ENCODE data around the gene RDH16.
"Not testable (repeated sequence)": the region's sequence is repeated elsewhere in the genome, so short reads cannot be mapped to it uniquely, and the experiment has no call there.

The RDH16 gene

DNA sequence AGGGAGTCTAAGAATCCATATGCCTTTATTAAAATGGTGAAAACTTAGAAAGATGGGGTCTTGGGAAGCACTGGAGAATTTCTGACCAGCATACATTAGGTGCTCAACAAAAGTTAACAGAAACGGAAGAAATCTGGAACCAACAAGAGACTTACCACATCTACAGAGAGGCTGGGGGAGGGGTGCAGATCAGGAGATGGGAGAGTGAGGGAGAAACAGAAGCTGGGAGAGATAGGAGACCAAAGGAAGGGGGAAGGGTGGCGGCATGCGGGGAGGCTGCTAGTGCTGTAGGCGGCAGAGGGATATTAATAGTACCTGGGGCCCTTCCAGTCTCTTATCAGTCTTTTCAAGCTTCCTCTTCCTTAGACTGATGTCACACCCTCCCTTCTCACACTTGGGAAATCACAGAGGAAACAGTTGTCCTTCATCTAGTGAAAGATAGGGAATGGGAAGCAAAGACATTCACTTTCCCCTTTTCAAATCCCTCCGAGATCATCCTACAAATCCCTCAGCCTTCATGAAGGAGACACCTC lies 30.9 kb upstream of the RDH16 start:
- DNase-seq, result no peak

DNA sequence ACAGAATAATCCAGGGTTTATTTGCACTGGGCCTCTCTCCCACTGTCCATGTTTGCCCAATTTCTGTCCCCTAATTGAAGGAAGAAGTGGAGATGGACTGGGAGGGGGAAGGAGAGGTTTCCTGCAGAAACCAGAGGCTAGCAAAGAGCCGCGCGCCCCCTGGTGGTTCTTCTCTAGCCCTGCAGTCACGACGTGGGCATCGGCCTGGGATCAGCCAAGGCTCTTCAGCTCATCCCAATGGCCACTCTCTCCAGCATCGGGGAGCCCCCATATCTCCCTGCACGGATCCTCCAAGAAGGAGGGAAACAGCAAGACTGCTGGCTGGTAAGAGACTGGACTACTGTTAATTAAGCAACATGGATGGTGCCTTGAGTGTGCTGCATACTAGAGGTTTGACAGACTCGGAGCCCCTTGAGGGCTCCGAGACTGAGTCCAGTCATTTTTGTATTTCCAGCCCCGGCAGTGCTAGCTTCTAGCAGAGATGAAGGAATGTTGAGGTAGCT lies 30.2 kb upstream of the RDH16 start:
- DNase-seq, result peak; percentile 38

DNA sequence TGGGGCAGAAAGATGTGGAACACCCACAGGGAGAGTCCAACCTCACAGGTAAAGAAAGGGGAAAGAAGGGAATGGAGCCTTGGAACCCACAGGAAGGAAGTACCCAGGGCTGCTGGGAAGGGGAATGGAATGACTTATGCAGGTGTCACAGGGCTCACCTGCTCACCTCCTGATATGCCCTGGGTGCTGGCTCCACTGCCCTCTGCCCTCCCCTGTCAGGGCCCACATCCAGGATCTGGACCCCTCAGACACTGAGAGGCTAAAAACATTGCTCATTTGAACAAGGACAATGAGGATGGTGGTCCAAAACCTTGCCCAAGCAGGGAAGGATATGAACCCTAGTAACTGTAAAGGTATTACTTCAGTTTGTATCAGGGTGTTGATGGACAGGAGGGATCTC lies 29.6 kb upstream of the RDH16 start:
- no peak for DNase-seq

DNA sequence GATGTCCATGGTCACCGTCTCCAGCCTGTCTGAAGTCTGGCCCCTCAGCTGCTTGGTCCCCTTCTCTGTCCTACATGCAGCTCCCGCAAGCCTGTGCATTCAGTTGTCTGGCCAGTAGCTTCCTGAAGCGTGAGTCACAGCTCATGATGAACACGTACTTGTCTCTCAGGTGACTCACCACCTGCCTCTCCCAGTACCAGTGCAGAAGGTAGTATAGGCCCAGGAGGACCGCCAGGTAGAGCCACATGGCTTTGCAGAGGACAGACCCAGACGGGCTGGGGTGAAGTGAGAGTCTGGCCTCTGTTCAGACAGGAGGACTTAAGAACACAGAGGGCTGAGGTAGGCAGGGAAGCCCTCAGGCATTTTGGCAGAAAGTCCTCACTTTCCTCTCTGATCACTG lies 28.3 kb upstream of the RDH16 start:
- not testable (repeated sequence) for DNase-seq

DNA sequence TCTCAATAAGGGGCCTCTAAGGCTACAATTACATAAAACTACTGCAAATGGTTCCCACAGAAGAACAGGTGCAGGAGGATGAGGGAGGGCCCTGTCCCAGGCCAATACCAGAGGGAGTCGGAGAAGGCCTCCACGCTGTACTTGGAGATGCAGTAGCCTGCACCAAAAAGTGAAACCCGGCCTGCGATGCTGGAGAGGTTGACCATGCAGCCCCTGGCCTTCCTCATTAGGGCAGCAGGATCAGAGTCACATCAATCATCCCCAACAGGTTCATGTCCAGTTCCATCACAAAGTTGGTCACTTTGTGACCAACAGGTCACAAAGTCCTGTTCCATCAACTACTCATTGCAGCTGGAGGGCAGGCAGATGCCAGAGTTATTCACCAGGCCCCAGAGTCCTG lies 26.0 kb upstream of the RDH16 start:
- DNase-seq, result no peak

DNA sequence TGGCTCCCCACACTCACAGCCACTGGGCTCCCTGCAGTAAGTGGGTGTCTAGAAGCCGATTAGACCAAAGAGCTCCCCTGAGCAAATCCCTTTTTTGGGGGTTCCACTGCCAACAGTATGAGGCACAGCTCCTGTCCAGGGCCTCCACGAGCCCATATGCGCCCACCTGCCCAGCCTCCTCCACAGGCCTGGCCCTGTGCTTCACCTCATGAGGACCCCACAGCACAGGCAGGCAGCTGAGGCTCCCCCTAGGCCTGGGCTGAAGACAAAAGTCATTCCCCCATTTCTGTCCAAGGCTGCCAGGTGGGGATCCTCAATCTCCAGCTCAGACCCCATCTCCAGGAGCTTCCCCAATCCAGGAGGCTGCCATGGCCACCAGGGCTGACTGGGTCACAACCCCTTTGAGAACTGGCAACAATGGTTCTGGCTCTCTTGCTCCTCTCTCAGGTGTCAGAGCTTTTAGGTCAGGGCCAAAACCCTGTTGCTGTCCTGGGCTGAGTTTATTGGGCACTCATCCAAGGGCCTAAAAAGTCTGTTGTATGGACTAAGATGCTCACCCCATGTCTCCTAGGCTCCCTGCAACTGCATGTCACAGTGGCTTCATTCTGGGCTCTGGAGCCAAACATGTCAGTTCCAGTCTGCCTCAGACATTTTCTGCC lies 25.3 kb upstream of the RDH16 start:
- DNase-seq, result not testable (repeated sequence)

DNA sequence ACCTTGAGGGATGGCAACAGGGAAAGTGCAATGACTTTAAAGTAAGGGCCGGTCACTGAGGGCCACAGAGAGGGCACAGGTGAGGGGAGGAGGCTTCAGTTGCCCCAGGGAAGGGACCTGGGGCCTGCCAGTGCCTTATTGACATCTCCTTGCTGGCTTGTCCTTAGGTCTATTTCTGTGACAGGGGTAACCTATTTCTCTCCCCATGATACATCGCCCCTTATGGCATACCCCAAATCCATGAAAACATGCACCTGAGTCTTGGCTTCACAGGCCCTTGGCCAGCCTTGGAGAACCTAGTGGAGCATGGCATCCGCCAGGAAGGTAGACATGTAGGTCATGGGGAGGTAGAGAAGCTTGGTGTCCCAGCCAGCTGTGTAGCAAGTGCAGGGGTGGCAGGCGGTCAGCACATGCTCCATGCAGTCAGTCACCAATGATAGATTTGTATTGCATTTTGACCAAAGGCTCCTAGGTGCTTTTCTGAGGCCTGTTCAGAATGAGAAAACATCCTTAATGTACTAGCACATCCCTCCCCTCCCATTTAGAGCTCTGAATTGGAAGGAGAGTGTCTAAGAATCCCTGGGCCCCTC lies 23.6 kb upstream of the RDH16 start:
- no peak for DNase-seq

DNA sequence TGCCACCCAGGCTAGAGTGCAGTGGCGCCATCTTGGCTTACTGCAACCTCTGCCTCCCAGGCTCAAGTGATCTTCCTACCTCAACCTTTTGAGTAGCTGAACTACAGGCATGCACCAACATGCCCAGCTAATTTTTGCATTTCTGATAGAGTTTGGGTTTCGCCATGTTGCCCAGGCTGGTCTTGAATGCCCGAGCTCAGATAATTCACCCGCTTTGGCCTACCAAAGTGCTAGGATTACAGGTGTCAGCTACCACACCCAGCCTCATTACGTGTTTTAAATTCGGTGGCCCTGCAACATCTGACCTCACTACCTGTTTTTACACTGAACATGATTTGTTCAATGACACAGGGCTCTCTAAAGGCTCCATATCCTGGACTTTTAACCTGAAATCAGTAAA lies 22.9 kb upstream of the RDH16 start:
- DNase-seq, result no peak

DNA sequence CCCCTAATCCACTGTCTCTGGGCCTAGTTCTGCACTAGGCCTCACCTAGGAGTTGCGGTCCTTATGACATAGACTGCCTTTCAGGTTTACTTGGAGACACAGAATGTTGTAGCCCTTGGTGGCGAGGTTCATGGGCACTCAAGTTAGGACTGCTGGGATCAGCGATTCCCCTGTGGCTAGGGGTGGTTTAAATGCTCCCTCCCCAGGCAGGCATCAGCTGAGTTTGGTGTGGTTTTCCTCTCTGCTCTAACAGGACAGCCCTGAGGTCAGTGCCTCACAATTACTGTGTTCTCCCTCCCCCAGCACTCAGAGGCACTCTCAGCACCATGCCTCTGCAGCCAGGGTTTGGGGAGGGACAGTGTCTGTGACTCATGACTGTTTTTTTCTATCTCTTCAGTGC lies 22.2 kb upstream of the RDH16 start:
- DNase-seq, result no peak

DNA sequence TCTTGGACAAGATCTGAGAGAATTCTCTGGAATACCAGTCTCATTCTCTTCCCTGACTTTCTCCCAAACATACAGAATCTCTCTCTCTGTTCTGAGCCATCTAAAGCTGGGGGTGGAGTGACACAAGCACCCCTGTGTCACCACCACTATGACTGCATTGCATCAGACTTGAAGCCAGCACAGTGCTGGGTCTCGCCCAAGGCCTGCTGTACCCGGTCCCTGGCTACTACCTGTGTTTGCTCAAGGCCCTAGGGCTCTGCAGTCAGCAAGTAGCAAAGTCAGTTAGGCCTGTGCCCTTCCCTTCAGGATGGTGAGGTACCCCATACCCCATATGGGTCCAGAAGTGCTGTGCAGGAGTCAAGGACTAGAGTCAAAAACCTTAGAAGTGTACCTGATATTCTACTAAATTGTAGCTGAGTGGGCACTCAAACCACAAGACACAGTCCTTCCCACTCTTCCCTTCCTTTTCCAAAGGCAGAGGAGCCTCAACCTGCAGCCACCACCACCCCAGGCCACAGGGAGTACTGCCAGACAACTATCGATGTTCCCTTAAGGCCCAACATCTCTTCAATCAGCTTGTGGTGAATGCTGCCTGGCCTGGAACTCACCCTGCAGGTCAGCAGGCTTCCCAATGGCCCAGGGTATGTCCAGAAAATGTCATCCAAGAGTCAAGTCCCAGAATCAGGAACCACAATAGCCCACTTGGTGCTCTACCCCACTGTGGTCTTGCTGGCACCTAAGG lies 21.2 kb upstream of the RDH16 start:
- DNase-seq, result no peak

DNA sequence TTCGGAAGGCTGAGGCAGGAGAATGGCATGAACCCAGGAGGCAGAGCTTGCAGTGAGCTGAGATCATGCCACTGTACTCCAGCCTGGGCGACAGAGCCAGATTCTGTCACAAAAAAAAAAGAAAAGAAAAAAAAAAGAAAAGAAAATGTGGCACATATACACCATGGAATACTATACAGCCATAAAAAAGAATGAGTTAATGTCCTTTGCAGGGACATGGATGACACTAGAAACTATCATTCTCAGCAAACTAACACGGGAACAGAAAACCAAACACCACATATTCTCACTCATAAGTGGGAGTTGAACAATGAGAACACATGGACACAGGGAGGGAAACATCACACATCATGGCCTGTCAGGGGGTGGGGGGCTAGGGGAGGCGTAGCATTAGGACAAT lies 20.0 kb upstream of the RDH16 start:
- DNase-seq, result not testable (repeated sequence)

DNA sequence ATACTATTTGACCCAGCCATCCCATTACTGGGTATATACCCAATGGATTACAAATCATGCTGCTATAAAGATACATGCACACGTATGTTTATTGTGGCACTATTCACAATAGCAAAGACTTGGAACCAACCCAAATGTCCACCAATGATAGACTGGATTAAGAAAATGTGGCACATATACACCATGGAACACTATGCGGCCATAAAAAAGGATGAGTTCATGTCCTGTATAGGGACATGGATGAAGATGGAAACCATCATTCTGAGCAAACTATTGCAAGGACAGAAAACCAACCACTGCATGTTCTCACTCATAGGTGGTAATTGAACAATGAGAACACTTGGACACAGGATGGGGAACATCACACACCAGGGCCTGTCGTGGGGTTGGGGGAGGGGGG lies 16.8 kb upstream of the RDH16 start:
- not testable (repeated sequence) for DNase-seq

DNA sequence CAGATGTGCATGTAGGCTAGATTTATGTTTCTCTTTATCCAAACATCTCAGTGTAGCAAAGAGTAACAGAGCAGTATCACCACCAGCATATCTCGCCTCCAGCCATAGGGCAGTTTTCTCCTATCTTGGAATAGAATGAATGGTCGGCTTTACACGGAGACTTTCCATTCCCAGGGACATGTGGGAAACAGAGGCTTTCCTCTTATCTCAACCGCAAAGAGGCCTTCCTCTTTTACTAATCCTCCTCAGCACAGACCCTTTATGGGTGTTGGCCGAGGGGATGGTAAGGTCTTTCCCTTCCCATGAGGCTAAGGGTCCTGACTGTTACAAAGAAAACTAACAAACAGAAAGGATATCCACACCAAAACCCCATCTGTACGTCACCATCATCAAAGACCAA lies 11.5 kb upstream of the RDH16 start:
- not testable (repeated sequence) for DNase-seq

DNA sequence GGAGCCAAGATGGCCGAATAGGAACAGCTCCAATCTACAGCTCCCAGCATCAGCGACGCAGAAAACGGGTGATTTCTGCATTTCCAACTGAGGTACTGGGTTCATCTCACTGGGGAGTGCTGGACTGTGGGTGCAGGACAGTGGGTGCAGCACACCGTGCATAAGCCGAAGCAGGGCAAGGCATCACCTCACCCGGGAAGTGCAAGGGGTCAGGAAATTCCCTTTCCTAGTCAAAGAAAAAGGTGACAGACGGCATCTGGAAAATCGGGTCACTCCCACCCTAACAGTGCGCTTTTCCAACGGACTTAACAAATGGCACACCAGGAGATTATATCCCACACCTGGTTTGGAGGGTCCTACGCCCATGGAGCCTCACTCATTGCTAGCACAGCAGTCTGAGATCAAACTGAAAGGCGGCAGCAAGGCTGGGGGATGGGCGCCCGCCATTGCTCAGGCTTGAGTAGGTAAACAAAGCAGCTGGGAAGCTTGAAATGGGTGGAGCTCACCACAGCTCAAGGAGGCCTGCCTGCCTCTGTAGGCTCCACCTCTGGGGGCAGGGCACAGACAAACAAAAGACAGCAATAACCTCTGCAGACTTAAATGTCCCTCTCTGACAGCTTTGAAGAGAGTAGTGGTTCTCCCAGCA lies 8.7 kb upstream of the RDH16 start:
- not testable (repeated sequence) for DNase-seq

DNA sequence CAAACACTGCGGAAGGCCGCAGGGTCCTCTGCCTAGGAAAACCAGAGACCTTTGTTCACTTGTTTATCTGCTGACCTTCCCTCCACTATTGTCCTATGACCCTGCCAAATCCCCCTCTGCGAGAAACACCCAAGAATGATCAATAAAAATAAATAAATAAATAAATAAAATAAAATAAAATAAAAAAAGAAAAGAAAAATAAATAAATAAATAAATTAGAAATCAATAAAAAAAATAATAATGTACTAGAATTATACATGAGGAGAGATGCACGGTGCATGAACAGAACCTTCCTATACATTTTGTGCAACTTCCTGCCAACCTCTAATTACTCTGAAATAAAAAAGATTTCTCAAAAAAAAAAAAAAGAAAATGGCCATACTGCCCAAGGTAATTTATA lies 7.7 kb upstream of the RDH16 start:
- not testable (repeated sequence) for DNase-seq

DNA sequence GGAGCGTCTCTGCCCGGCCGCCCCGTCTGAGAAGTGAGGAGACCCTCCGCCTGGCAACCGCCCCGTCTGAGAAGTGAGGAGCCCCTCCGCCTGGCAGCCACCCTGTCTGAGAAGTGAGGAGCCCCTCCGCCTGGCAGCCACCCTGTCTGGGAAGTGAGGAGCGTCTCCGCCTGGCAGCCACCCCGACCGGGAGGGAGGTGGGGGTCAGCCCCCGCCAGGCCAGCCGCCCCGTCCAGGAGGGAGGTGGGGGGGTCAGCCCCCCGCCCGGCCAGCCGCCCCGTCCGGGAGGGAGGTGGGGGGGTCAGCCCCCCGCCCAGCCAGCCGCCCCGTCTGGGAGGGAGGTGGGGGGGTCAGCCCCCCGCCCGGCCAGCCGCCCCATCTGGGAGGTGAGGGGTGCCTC lies 6.1 kb upstream of the RDH16 start:
- not testable (repeated sequence) for DNase-seq

DNA sequence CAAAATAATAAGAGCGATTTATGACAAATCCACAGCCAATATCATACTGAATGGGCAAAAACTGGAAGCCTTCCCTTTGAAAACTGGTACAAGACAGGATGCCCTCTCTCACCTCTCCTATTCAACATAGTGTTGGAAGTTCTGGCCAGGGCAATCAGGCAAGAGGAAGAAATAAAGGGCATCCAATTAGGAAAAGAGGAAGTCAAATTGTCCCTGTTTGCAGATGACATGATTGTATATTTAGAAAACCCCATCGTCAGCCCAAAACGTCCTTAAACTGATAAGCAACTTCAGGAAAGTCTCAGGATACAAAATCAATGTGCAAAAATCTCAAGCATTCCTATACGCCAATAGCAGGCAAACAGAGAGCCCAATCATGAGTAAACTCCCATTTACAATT lies 4.8 kb upstream of the RDH16 start:
- DNase-seq, result not testable (repeated sequence)

DNA sequence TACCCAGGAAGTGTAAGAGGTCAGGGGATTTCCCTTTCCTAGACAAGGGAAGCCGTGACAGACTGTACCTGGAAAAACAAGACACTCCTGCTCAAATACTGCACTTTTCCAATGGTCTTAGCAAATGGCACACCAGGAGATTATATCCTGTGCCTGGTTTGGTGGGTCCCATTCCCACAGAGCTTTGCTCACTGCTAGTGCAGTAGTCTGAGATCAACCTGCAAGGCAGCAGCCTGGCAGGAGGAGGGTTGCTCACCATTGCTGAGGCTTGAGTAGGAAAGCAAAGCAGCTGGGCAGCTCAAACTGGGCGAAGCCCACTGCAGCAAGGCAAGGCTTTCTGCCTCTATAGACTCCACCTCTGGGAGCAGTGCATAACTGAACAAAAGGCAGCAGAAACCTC lies 1.0 kb upstream of the RDH16 start:
- no peak for DNase-seq

DNA sequence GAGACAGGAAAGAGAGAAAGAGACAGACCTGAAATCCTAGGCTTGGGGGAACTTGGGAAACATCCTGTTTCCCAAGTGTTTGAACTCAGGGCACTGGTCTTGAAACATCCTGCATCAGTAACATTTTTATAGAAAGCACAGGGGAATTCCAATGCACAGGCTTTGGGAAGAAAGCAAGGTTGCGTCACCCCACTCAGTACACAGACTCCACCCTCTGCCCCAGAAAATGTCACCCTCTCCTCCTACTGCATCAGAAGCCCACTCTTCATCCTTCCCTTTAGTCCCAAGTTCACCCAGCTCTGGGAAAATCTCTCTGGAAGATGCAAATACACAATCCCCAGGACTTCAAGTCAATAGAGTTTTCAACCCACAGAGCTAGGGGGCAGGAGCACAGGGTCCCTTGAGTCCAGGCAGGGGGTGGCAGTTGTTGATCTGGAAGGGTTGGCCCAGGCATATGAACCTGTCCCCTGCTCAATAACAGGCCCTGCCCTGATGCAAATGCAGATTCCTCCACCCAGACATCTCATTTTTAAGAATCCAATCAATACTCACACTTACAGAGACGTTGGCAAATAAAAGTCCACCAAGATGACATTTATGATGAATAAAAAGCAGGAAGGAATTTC lies 1.7 kb downstream of the RDH16 start:
- DNase-seq, result no peak

DNA sequence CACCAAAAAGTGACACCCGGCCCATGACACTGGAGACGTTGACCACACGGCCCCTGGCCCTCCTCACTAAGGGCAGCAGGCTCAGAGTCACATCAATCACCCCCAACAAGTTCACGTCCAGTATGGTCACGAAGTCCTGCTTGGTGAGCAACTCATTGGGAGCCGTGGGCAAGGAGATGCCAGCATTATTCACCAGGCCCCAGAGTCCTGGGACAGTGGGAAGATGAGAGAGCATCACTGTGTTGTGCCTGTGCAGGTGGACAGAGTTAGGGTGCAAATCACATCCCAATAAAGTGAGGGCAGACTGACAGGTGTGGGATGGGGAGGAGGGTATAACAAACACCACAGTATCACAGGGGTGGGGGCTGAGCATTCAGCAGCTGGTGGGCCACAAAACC lies 2.5 kb downstream of the RDH16 start:
- no peak for DNase-seq

DNA sequence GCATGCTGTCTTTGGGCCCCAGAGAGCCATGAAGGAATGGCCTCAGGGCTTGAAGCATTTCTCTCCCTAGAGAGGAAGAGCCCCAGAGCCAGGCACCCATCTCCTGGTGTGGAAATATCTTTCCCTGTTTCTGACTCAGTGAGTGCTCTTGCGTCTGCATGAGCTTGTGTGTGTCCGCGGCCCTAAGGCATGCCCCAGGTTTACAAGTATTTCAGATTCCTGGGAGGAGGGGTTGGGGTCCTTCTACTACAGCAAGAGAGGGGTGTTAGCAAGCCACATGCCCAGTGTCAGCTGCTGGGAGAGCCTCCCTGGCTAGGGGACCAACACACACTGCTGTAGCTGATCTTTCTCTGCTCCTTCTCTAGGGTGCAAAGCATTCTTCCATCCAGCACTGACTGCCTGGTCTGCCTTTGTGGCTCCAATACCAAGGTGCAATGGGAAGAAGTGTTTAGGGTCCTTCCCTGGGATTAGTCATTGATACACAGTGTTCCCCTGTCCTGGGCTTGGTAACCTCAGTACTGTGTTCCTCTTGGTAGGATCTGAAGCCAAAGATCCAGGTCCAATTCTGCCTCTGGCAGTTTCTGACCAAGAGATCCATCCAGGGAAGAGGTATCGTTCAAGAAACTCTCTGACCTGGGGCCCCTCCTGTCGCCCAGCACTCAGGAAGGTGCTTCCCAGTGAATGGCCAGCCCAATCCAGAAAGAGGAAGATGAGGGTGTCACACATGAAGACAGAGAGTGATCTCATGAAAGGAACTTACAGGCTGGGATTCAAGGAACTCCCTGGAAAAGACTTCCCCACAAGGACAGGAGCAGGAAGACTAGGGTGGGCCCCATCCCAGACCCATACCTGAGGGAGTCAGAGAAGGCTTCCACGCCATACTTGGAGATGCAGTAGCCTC lies 3.1 kb downstream of the RDH16 start:
- DNase-seq, result no peak

DNA sequence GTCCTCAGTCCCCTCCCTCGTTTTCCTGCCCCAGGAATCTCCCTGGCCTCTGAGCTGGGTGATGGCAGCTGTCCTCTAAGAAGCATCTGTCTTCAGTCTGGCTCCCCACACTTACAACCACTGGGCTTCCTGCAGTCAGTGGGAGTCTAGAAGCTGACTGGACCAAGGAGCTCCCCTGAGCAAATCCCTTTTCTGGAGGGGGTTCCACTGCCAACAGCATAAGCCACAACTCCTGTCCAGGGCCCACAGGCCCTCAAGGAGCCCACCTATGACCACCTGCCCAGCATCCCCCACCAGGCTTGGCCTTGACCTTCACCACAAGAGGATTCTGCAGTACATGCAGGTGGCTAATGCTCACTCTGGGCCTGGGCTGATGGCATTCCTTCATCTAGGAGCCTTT lies 4.1 kb downstream of the RDH16 start:
- DNase-seq, result no peak

All from NCI-H1436 treated with DMSO at 0.1 percent for 48 hours (cell line).